ENCODE measurements around the gene PSMD2. TPM values are rescaled to one million over a fixed set of nuclear protein-coding genes. Genes with fewer than 3 reads are reported as not detected.
"Not testable (repeated sequence)": the region's sequence is repeated elsewhere in the genome, so short reads cannot be mapped to it uniquely, and the experiment has no call there.

Gene PSMD2
- total RNA-seq, 1 donor from 2014 or later, result 228 TPM

GRCh38 chr3:184334470-184335158 lies 35.6 kb downstream of the PSMD2 start:
- intact Hi-C loops (cut with DNase I), result loop anchor here (2.0 to 10.0 kb wide), 2 partner anchors 14 to 320 kb away; partner anchors contain the start of gene ABCC5
- no peak for ATAC-seq
- peak; percentile 33 for DNase-seq (ENCODE audit: missing footprints)

DNA sequence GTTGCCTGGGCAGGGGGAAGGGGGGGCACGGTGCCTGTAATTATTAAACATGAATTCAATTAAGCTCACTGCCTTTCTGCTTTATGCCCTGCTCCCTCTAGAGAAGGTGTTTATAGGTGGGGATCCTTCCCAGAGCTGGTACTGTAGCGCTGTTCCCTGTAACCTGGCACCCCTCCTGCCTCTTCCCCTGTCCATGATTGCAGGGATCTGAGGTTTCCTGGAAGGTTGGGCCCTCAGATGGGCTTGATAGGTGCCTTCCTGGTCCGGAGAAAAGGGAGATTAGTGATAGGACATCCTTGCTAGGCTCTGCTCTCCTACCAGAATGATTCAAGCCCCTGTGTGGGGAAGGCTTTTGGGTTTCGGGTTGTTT lies 36.2 kb downstream of the PSMD2 start:
- ATAC-seq (no peak), DNase-seq (ENCODE audit: missing footprints) (no peak)
- intact Hi-C loops (cut with DNase I), result loop anchor here (2.0 to 10.0 kb wide), 2 partner anchors 14 to 320 kb away; partner anchors contain the start of gene ABCC5

DNA sequence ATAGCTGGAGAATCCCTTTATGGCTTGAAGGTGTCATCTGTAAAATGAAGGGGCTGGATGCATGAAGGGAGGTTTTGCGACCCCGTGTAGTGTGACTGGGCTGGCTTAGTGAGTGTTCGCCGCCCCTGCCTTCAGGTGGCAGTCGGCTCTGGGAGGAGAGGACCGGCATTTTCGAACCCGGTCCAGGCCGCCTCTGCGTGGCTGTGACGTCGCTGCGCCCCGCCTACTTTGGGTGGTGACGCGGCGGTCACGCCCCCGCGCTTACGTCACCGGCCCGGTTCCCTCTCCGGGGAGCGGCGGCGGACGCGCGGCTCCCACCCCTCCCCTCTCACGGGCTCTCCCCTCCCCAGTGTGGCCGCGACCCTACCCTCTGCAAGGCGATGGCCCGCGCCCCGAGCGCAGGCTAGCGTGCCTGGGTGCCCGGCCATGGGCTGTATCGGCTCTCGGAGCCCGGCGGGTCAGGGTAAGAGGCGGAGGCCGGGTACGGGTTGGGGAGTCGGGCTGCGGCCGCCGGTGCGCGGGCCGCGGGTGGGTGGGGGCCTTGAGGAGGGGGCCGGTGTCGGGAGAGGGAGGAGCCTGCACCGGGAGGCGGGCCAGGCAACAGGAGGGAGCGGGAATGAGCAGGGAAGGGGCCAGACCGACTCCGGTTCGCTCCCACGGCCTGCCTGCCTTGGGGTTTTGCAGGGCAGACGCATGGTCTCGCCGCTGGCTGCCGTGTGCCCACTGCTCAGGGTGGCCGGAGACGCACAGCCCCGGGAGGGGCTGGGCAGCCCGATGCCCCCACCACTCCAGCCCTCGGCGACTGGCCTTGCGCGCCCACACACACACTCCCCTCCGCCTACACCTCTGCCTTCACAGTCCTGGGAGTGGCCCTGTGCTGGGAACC lies 36.9 kb downstream of the PSMD2 start:
- DNase-seq (ENCODE audit: missing footprints), result peak; percentile 95
- ATAC-seq, result peak; percentile 64
- intact Hi-C loops (cut with DNase I), result loop anchor here (2.0 to 10.0 kb wide), 2 partner anchors 15 to 321 kb away; partner anchors contain the start of gene ABCC5

GRCh38 chr3:184336547-184337398 lies 37.7 kb downstream of the PSMD2 start:
- intact Hi-C loops (cut with DNase I), result loop anchor here (10.0 kb wide), 1 partner anchor 322 kb away; the partner anchor contains the start of gene ABCC5
- peak; percentile 47 for ATAC-seq
- peak; percentile 27 for DNase-seq (ENCODE audit: missing footprints)

DNA sequence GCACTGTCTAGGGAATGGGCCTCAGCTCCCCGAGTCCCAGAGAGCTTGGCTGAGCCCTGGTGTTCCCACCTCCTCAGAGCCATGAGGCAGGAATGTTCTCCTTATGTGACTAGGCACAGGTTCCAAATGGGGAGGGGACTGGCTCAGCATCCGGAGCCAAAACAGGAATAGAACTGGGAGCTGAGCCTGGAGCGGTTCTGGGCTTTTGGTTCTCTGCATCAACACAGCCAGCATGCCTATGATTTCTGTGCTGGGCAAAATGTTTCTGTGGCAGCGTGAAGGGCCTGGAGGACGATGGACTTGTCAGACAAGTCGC lies 38.3 kb downstream of the PSMD2 start, which contains the start of gene FAM131A:
FAM131A (plus strand) TSS at position 202 of the 316 bp plus-strand sequence; CDS start at position 233, 31 bp downstream.
- intact Hi-C loops (cut with DNase I), result loop anchor here (10.0 kb wide), 1 partner anchor 323 kb away; the partner anchor contains the start of gene ABCC5
- ATAC-seq (peak; percentile 61), DNase-seq (ENCODE audit: missing footprints) (peak; percentile 69)

GRCh38 chr3:184337981-184338380 lies 38.9 kb downstream of the PSMD2 start:
- no peak for ATAC-seq
- intact Hi-C loops (cut with DNase I), result loop anchor here (10.0 kb wide), 1 partner anchor 323 kb away; the partner anchor contains the start of gene ABCC5

GRCh38 chr3:184338511-184338945 lies 39.5 kb downstream of the PSMD2 start:
- ATAC-seq (peak; percentile 41), DNase-seq (ENCODE audit: missing footprints) (peak; percentile 87)
- intact Hi-C loops (cut with DNase I), result loop anchor here (10.0 kb wide), 1 partner anchor 324 kb away; the partner anchor contains the start of gene ABCC5

More at GRCh38 chr3:184337981-184338380, 38.9 kb downstream of the PSMD2 start:
- peak; percentile 55 for DNase-seq (ENCODE audit: missing footprints)

DNA sequence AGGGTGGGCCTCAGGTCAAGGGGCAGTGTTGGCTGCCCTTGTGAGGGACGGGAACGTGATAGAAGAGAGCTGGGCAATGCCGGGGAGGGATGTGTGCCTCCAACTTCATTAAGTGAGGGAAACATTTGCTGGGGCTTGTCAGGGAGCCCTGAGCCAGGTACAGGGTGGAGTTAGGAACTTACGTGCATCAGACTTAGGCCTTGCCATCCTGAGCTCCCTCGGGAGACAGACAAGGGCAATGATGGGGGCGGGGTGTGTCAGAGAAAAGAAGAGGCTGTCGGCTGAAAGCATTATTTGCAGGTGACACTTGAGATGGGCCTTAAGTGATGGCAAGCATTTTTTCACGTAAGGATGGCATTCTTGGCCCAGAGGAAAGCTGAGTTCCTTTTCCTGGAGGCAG lies 40.0 kb downstream of the PSMD2 start:
- intact Hi-C loops (cut with DNase I), result loop anchor here (10.0 kb wide), 1 partner anchor 324 kb away; the partner anchor contains the start of gene ABCC5
- no peak for DNase-seq (ENCODE audit: missing footprints)
- ATAC-seq, result no peak

- not testable (repeated sequence) for ATAC-seq
- peak; percentile 62 for DNase-seq (ENCODE audit: missing footprints)
- intact Hi-C loops (cut with DNase I), result loop anchor here (10.0 kb wide), 1 partner anchor 325 kb away; the partner anchor contains the start of gene ABCC5
Measured at GRCh38 chr3:184339451-184340135, 40.6 kb downstream of the PSMD2 start.

GRCh38 chr3:184341925-184342324 lies 42.9 kb downstream of the PSMD2 start:
- no peak for ATAC-seq

GRCh38 chr3:184343200-184343876 lies 44.3 kb downstream of the PSMD2 start:
- intact Hi-C loops (cut with DNase I), result no loop called here
- DNase-seq (ENCODE audit: missing footprints) (peak; percentile 11), ATAC-seq (no peak)

More at GRCh38 chr3:184341925-184342324, 42.9 kb downstream of the PSMD2 start:
- peak; percentile 35 for DNase-seq (ENCODE audit: missing footprints)
- intact Hi-C loops (cut with DNase I), result no loop called here

- DNase-seq (ENCODE audit: missing footprints) (peak; percentile 39), ATAC-seq (no peak)
- intact Hi-C loops (cut with DNase I), result no loop called here
Measured at GRCh38 chr3:184344579-184345316, 45.7 kb downstream of the PSMD2 start.

GRCh38 chr3:184345317-184346144 lies 46.5 kb downstream of the PSMD2 start:
- intact Hi-C loops (cut with DNase I), result no loop called here
- peak; percentile 85 for ATAC-seq
- DNase-seq (ENCODE audit: missing footprints), result peak; percentile 75

GRCh38 chr3:184346480-184347190 lies 47.6 kb downstream of the PSMD2 start:
- DNase-seq (ENCODE audit: missing footprints), result peak; percentile 50
- intact Hi-C loops (cut with DNase I), result no loop called here
- no peak for ATAC-seq
